K562 (cell line): ENCODE measurements around the gene DYNLL1. TPM values are rescaled to one million over a fixed set of nuclear protein-coding genes. Genes with fewer than 3 reads are reported as not detected.
A peak's percentile ranks its signal among the peaks of the same experiment; 100 is the strongest.

Experiments
- ARNT ChIP-seq, 2 experiments: fragments of 450-650 bp; IDR thresholded peaks; 2 replicates each; pipeline ENCODE4 v1.6.1; 2016; ENCODE audit warnings: mild to moderate bottlenecking in 1 of 2
- ATF1 ChIP-seq, 2 experiments: fragments of 450-650 bp in 1 of 2; IDR thresholded peaks; 2 replicates each; pipeline ENCODE4 v1.6.1; 2016; ENCODE audit warnings: missing compliant biosample characterization in 1 of 2, missing genetic modification characterization in 1 of 2
- E2F4 ChIP-seq: sonication (generic); formaldehyde crosslinking; IDR thresholded peaks from 2 replicates; pipeline ENCODE4 v1.8.0; 2022; ENCODE audit warnings: mild to moderate bottlenecking, low read depth, missing genetic modification reagents
- ESRRB ChIP-seq: fragments of 250-450 bp; sonication (Bioruptor Pico); IDR thresholded peaks from 2 replicates; pipeline ENCODE4 v1.5.0; 2020; ENCODE audit warnings: mild to moderate bottlenecking, moderate library complexity, borderline replicate concordance
- MYNN ChIP-seq, 2 experiments: sonication (generic); formaldehyde crosslinking in 1 of 2; IDR thresholded peaks; 2 replicates each; pipeline versions ENCODE4 v1.5.0 to v1.6.1; 2016 to 2020; ENCODE audit warnings: antibody characterized with exemption in 1 of 2, missing genetic modification reagents in 1 of 2
- NR2C1 ChIP-seq, 2 experiments: fragments of 450-650 bp; IDR thresholded peaks; 2 replicates each; pipeline ENCODE4 v1.6.1; 2017; ENCODE audit warnings: mild to moderate bottlenecking in 2 of 2, antibody characterized with exemption in 1 of 2, inconsistent platforms in 1 of 2, missing compliant biosample characterization in 1 of 2, missing genetic modification characterization in 1 of 2
- NR3C1 ChIP-seq: sonication (generic); formaldehyde crosslinking; IDR thresholded peaks from 2 replicates; pipeline ENCODE4 v1.8.1; 2022; ENCODE audit warnings: missing genetic modification reagents
- RNF219 ChIP-seq: fragments of 250-450 bp; sonication (Bioruptor Pico); IDR thresholded peaks from 2 replicates; pipeline ENCODE4 v1.5.0; 2022; ENCODE audit warnings: mild to moderate bottlenecking
- SAP30 ChIP-seq: fragments of 200-600 bp; sonication (generic); IDR thresholded peaks from 2 replicates; pipeline ENCODE4 v1.6.1; 2012; ENCODE audit warnings: borderline replicate concordance, low read depth, mild to moderate bottlenecking, moderate library complexity, low read length, control low read depth, inconsistent platforms; ENCODE audit not compliant: insufficient read depth, poor library complexity, severe bottlenecking
- SIN3A ChIP-seq, 2 experiments: fragments of 150-350 bp in 1 of 2; IDR thresholded peaks; 2 replicates each; pipeline ENCODE4 v1.6.1; 2011 to 2016; ENCODE audit warnings: borderline replicate concordance in 2 of 2, low read depth in 2 of 2, low read length in 2 of 2, mild to moderate bottlenecking in 2 of 2, moderate library complexity in 2 of 2; ENCODE audit not compliant: control insufficient read depth in 1 of 2
- SPI1 ChIP-seq: IDR thresholded peaks from 2 replicates; pipeline ENCODE4 v1.6.1; 2011; ENCODE audit warnings: low read depth, low read length, control low read depth, borderline replicate concordance
- TEAD1 ChIP-seq, 2 experiments: fragments of 450-650 bp in 1 of 2; sonication (generic) in 1 of 2; formaldehyde crosslinking; IDR thresholded peaks; 2 replicates each; pipeline versions ENCODE4 v1.4.0 to v1.8.0; 2020 to 2022; ENCODE audit warnings: mild to moderate bottlenecking in 2 of 2, missing genetic modification reagents in 1 of 2
- TGIF2 ChIP-seq: sonication (generic); formaldehyde crosslinking; IDR thresholded peaks from 2 replicates; pipeline ENCODE4 v1.8.1; 2022; ENCODE audit warnings: mild to moderate bottlenecking, missing genetic modification reagents, moderate library complexity
- TRIM24 ChIP-seq, 2 experiments: fragments of 450-650 bp; IDR thresholded peaks; 2 replicates each; pipeline ENCODE4 v1.6.1; 2016
- ZNF140 ChIP-seq: fragments of 250-450 bp; sonication (Bioruptor Pico); IDR thresholded peaks from 2 replicates; pipeline ENCODE4 v1.8.0; 2021; ENCODE audit warnings: moderate library complexity, mild to moderate bottlenecking, inconsistent platforms
- ZNF280A ChIP-seq: fragments of 450-650 bp; IDR thresholded peaks from 2 replicates; pipeline ENCODE4 v1.6.1; 2018; ENCODE audit warnings: mild to moderate bottlenecking, low read depth; ENCODE audit not compliant: partially characterized antibody
- ZNF316 ChIP-seq: fragments of 450-650 bp; IDR thresholded peaks from 2 replicates; pipeline ENCODE4 v1.6.1; 2016
- ZNF639 ChIP-seq, 2 experiments: fragments of 200-800 bp in 1 of 2; sonication (Bioruptor generic) in 1 of 2; sonication (generic) in 1 of 2; formaldehyde crosslinking in 1 of 2; IDR thresholded peaks in 1 of 2; conservative IDR thresholded peaks in 1 of 2; 2 replicates each; pipeline versions ENCODE4 v1.5.0 to v1.6.1; 2016 to 2020; ENCODE audit warnings: missing compliant biosample characterization in 1 of 2, missing genetic modification characterization in 1 of 2, missing genetic modification reagents in 1 of 2
- ZNF778 ChIP-seq: fragments of 450-650 bp; formaldehyde crosslinking; IDR thresholded peaks from 2 replicates; pipeline ENCODE4 v1.4.0; 2020; ENCODE audit warnings: mild to moderate bottlenecking, moderate library complexity
- polyA plus RNA-seq, 8 experiments: library from polyadenylated mRNA; depleted of rRNA in 4 of 8; stranded (reverse) in 5 of 8; unstranded in 3 of 8; fragments of >200 nt; fragmentation: Nextera tagmentation in 2 of 8; fragmentation: Illumina TruSeq in 1 of 8; extraction: Ambion mirVana in 2 of 8; extraction: Trizol in 1 of 8; gene quantifications; 2 replicates each; pipeline versions ENCODE4 v1.2.1 to v1.2.3, GENCODE V29; 2011 to 2014; ENCODE audit warnings: inconsistent platforms in 1 of 8, missing spikeins in 1 of 8
- total RNA-seq, 7 experiments: library from RNA; depleted of rRNA in 6 of 7; stranded (reverse); fragments of >200 nt in 6 of 7; fragmentation: Illumina TruSeq in 2 of 7; extraction: Trizol in 2 of 7; gene quantifications; 2 replicates each; pipeline versions ENCODE4 v1.2.1 to v1.2.3, GENCODE V29; 2011 to 2021; ENCODE audit warnings: low replicate concordance in 1 of 7

Gene DYNLL1
- total and polyA plus RNA-seq, 9 of the 15 experiments (the other 6 are each of a cell fraction or from before 2014, with no cell fraction given) = 303 to 1,112 (median 468) TPM

- TF ChIP-seq RNF219 (CRISPR knock-in tag) = no peak
- no peak; the same call in 1 of the 2 replicates for TF ChIP-seq TGIF2 (CRISPR knock-in tag)
- TF ChIP-seq ZNF316 = no peak
- TF ChIP-seq NR2C1 (IDR thresholded peaks at IDR 0.05) = no peak
- no peak for TF ChIP-seq NR2C1 (tag; IDR thresholded peaks at IDR 0.05)
- TF ChIP-seq MYNN (IDR thresholded peaks at IDR 0.05) = 0 out of 2 replicates have a peak, but pooled peaks have one; percentile 45
- TF ChIP-seq MYNN (CRISPR knock-in tag; IDR thresholded peaks at IDR 0.05) = no peak
- no peak for TF ChIP-seq TEAD1 (CRISPR knock-in tag; IDR thresholded peaks at IDR 0.05)
- TF ChIP-seq ARNT (IDR thresholded peaks at IDR 0.05) = no peak
- TF ChIP-seq ATF1 (CRISPR knock-in tag; IDR thresholded peaks at IDR 0.05) = no peak
- no peak for TF ChIP-seq ATF1 (tag; IDR thresholded peaks at IDR 0.05)
- peak; percentile 45; the same call in 1 of the 2 replicates for TF ChIP-seq SPI1
- TF ChIP-seq E2F4 (CRISPR knock-in tag) = no peak
- TF ChIP-seq ZNF280A = no peak
- TF ChIP-seq ZNF778 (CRISPR knock-in tag) = no peak
- no peak for TF ChIP-seq TRIM24 (IDR thresholded peaks at IDR 0.05)
- TF ChIP-seq ESRRB (CRISPR knock-in tag) = no peak
- TF ChIP-seq NR3C1 = no peak
- peak; percentile 58 for TF ChIP-seq SAP30
- 0 out of 4 replicates have a peak, but pooled peaks of 1 of the 2 experiments have one; percentile 38 for TF ChIP-seq ZNF639 (CRISPR knock-in tag; conservative IDR thresholded peaks at IDR 0.05 in 1 of 2, IDR thresholded peaks at IDR 0.05 in 1 of 2)
- TF ChIP-seq SIN3A (IDR thresholded peaks at IDR 0.05; ENCODE audit: borderline replicate concordance in 2 of 2, control insufficient read depth in 1 of 2, low read depth in 2 of 2, low read length in 2 of 2) = peak; percentile 25 to 54; a peak in 2 of 4 replicates
- no peak for TF ChIP-seq ZNF140 (CRISPR knock-in tag)
These were observed 764 bp downstream of the DYNLL1 start (continued) for GRCh38 chr12:120496413-120497340.
